Neutrophil (primary cell): Measurements from ENCODE around the gene PDX1.

ENCODE experiments used
- H3K27ac ChIP-seq: fragments of 200-600 bp; sonication (generic); 2 replicates; pipeline ENCODE4 v1.5.1; 2016; ENCODE audit warnings: mild to moderate bottlenecking, moderate library complexity
- H3K27me3 ChIP-seq: fragments of 200-600 bp; sonication (generic); 2 replicates; pipeline ENCODE4 v1.6.0; 2016; ENCODE audit warnings: mild to moderate bottlenecking
- H3K36me3 ChIP-seq: fragments of 200-600 bp; sonication (generic); 2 replicates; pipeline ENCODE4 v1.5.1; 2017
- H3K4me1 ChIP-seq, 2 experiments: fragments of 200-600 bp in 1 of 2; sonication (generic) in 1 of 2; 1 replicate in 1 of 2; 2 replicates in 1 of 2; pipeline versions ENCODE4 v1.5.1 to v1.6.1; 2013 to 2016; ENCODE audit warnings: low read depth in 1 of 2, low read length in 1 of 2, mild to moderate bottlenecking in 1 of 2, moderate library complexity in 1 of 2; ENCODE audit not compliant: control insufficient read depth in 1 of 2, insufficient read depth in 1 of 2
- H3K4me3 ChIP-seq, 2 experiments: fragments of 200-600 bp in 1 of 2; sonication (generic) in 1 of 2; 1 replicate in 1 of 2; 2 replicates in 1 of 2; pipeline ENCODE4 v1.5.1; 2013 to 2016; ENCODE audit warnings: low read depth in 1 of 2, low read length in 1 of 2, mild to moderate bottlenecking in 1 of 2, moderate library complexity in 1 of 2
- H3K9me3 ChIP-seq: fragments of 200-600 bp; sonication (generic); 2 replicates; pipeline ENCODE4 v1.5.1; 2016
- CTCF ChIP-seq: fragments of 200-600 bp; sonication (generic); IDR thresholded peaks from 2 replicates; pipeline ENCODE4 v1.5.1; 2016; ENCODE audit warnings: antibody characterized with exemption

The PDX1 gene

DNA sequence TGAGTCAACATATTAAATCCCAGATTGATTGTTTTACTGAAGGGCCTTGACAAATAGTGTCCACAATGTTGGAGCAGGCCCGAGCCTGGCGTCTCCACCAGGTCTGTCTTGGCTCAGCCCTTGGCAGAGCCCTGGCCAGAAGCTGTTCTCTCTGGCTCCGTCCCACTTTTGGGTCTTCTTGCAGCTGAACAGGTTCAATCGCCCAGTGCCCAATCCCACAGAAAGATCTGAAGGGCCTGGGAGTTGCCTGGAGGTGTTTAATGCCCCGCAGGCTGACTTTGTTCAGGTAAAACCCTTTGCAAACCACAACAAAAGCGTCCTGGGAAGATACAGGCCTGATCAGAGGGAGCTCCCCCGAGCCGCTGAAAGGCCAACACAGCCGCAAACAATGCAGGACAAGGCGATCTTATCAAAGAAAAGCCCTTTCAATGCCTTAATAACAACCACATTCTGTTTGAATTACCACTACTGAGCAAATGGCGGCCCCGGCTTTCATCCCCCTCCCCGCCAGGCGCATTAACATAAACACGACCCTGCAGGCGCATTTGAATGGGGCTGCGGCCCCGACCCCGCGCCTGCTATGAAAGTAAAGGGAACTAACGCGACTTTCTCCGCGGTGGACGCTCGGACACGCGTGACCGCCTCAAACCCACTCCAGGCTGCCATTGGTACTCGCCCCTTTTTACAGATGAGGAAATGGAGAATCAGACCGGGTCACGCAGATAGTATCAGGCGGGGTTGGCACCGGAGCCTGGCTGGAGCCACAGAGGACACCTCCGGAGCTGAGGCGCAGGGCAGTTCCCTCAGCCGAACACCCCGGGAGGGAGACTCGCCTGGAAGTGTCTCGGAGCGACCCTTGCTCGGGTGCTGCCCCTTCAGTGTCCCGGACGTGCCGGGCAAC lies 46.2 kb downstream of the PDX1 start:
- TF ChIP-seq CTCF = no peak
- no peak overlapping the region for H3K4me3 ChIP-seq
- no peaks in the 10 kb centered on the region for H3K36me3 ChIP-seq
- H3K27me3 ChIP-seq = peaks cover 100% of the 10 kb centered on the region
- no peaks in the 10 kb centered on the region for H3K9me3 ChIP-seq
- no peak overlapping the region for H3K27ac ChIP-seq
- peaks cover 2 to 6% of the 10 kb centered on the region in 2 experiments for H3K4me1 ChIP-seq

GRCh38 chr13:27966641-27967202 lies 46.9 kb downstream of the PDX1 start:
- no peak for TF ChIP-seq CTCF
- no peaks in the 10 kb centered on the region for H3K9me3 ChIP-seq
- H3K27me3 ChIP-seq = peaks cover 100% of the 10 kb centered on the region
- H3K36me3 ChIP-seq = no peaks in the 10 kb centered on the region
- no peak overlapping the region for H3K27ac ChIP-seq
- H3K4me1 ChIP-seq = peaks cover 2 to 4% of the 10 kb centered on the region in 2 experiments
- no peak overlapping the region for H3K4me3 ChIP-seq

- no peak for TF ChIP-seq CTCF
- H3K4me3 ChIP-seq = no peak overlapping the region
- H3K4me1 ChIP-seq = peaks cover 2 to 4% of the 10 kb centered on the region in 2 experiments
Observed at GRCh38 chr13:27967203-27967735, 47.5 kb downstream of the PDX1 start.

GRCh38 chr13:27967736-27968315 lies 48.0 kb downstream of the PDX1 start:
- Histone ChIP-seq H3K27me3 (peaks cover 100% of the 10 kb centered on the region), H3K4me3 (no peak overlapping the region), H3K4me1 (peaks cover 2 to 4% of the 10 kb centered on the region in 2 experiments)

More at GRCh38 chr13:27967203-27967735, 47.5 kb downstream of the PDX1 start:
- Histone ChIP-seq H3K9me3 (no peaks in the 10 kb centered on the region), H3K27ac (no peak overlapping the region), H3K27me3 (peaks cover 100% of the 10 kb centered on the region), H3K36me3 (no peaks in the 10 kb centered on the region)

More at GRCh38 chr13:27967736-27968315, 48.0 kb downstream of the PDX1 start:
- Histone ChIP-seq H3K27ac (no peak overlapping the region), H3K9me3 (no peaks in the 10 kb centered on the region), H3K36me3 (no peaks in the 10 kb centered on the region)
- no peak for TF ChIP-seq CTCF
